Erythroblast (primary cell): ENCODE data around the gene ZSWIM8.

Experiments used
- DNase-seq, 2 experiments: peaks; one replicate each; lab custom pipeline; 2025; lab: John Stamatoyannopoulos, UW
- GATA1 ChIP-seq: IDR thresholded peaks from 2 replicates; pipeline ENCODE4 v1.6.1; 2011; ENCODE audit warnings: low read depth, mild to moderate bottlenecking, control low read depth, low read length, moderate library complexity
- POLR2A ChIP-seq: IDR thresholded peaks from 2 replicates; pipeline ENCODE4 v1.6.1; 2011; ENCODE audit warnings: mild to moderate bottlenecking, low read length

The ZSWIM8 gene

DNA sequence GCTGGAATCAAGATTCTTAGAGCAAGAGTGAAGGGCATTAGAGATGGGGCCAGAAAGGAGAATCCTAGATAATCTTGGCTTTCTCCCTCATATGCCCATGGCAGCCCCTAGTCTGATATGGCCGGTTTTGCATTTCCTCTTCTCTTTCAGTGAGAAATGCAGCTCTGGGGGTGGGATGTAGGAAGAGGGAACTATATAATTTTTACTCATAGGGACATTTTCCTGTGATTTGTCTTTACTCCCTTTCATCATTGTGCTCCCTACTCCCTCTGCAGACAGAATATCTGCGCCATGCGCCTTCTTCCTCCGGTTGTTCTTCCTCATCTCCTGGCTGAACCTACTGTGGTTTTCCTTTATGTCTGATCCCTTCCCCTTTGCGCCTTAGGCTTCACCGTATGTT lies 20.3 kb upstream of the ZSWIM8 start:
- DNase-seq, result no peak

GRCh38 chr10:73768881-73769280 lies 16.5 kb upstream of the ZSWIM8 start:
- DNase-seq, result no peak
- TF ChIP-seq GATA1, result no peak
- TF ChIP-seq POLR2A, result no peak

More for the DNA sequence above, 20.3 kb upstream of the ZSWIM8 start:
- TF ChIP-seq GATA1 (no peak), POLR2A (no peak)

DNA sequence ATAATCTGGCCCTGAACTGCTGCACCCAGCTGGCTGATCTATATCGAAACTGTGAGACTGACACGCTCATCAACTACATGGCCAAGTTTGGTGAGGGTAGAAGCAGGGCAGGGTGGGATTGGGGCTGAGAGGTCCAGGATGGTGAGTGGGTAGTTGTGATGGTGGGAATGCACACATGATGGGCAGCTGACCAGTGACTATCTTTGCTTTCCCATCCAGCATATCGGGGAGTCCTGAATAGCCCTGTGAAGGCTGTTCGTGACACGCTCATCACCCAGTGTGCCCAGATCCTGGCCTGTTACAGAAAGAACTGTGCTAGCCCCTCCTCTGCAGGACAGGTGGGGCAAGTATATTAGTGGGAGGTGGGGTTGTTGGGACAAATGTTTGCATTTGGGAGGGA lies 16.0 kb upstream of the ZSWIM8 start:
- DNase-seq, result no peak
- TF ChIP-seq POLR2A (no peak), GATA1 (no peak)

- peak in 1 of 2 experiments; percentile 88 for DNase-seq
Observed at GRCh38 chr10:73771722-73772280, 13.6 kb upstream of the ZSWIM8 start.

GRCh38 chr10:73772281-73773151 lies 12.9 kb upstream of the ZSWIM8 start:
- DNase-seq, result peak; percentile 84 to 88
- TF ChIP-seq GATA1 (no peak), POLR2A (peak; percentile 77)

More at GRCh38 chr10:73771722-73772280, 13.6 kb upstream of the ZSWIM8 start:
- TF ChIP-seq GATA1 (no peak), POLR2A (no peak)

DNA sequence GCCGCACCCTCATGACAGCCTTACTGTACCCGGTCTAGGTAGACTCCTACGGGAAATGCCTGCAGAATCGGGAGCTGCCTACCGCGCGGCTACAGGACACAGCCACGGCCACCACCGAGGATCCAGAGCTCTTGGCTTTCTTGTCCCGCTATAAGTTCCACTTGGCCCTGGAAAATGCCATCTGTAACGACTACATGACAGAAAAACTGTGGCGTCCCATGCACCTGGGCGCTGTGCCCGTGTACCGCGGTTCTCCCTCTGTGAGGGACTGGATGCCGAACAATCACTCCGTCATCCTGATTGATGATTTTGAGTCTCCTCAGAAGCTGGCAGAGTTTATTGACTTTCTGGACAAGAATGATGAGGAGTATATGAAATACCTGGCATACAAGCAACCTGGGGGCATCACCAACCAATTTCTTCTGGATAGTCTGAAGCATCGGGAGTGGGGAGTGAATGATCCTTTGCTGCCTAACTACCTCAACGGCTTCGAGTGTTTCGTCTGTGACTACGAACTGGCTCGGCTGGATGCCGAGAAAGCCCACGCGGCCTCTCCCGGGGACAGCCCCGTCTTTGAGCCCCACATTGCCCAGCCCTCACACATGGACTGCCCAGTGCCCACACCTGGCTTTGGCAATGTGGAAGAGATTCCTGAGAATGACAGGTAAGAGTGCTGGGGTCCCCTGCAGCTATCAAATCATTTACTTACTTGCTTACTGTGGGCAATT lies 12.1 kb upstream of the ZSWIM8 start:
- no peak for TF ChIP-seq GATA1
- TF ChIP-seq POLR2A, result no peak
- peak in 1 of 2 experiments; percentile 41 for DNase-seq

GRCh38 chr10:73774637-73775036 lies 10.8 kb upstream of the ZSWIM8 start:
- no peak for TF ChIP-seq GATA1
- peak; percentile 31 for TF ChIP-seq POLR2A
- DNase-seq, result peak; percentile 84 to 85

GRCh38 chr10:73779018-73779417 lies 6.4 kb upstream of the ZSWIM8 start:
- no peak for TF ChIP-seq GATA1
- TF ChIP-seq POLR2A, result no peak
- no peak for DNase-seq

- no peak for DNase-seq
- TF ChIP-seq GATA1 (no peak), POLR2A (no peak)
Observed at GRCh38 chr10:73779539-73780197, 5.7 kb upstream of the ZSWIM8 start.

DNA sequence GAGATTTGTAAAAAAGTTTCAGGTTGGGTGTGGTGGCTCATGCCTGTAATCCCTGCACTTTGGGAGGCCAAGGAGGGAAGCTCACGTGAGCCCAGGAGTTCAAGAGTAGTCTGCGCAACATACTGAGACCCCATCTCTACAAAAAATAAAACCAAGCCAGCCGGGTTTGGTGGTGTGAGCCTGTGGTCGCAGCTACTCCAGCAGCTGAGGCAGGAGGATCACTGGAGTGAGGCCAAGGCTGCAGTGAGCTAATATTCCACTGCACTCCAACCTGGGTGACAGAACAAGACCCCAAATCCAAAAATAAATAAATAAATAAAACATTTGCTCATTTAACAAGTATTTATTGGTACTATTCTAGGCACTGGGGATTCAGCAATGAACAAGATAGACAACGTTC lies 5.1 kb upstream of the ZSWIM8 start:
- no peak for TF ChIP-seq GATA1
- TF ChIP-seq POLR2A, result no peak
- no peak for DNase-seq

DNA sequence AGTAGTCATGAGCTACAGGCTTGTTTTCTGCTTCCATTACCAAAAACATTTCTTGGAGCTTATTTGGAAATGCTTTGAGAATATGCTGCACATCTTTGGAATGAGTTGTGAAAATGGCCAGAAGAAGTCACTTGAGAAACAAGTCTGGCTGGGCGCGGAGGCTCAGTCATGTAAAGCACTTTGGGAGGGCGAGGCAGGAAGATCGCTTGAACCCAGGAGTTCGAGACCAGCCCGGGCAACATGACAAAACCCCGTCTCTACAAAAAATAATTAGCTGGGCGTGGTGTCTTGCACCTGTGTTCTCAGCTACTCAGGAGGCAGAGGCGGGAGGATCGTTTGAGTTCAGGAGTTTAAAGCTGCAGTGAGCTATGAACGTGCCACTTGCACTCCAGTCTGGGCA lies 4.4 kb upstream of the ZSWIM8 start:
- no peak for TF ChIP-seq GATA1
- no peak for TF ChIP-seq POLR2A
- peak; percentile 36 to 45 for DNase-seq

DNA sequence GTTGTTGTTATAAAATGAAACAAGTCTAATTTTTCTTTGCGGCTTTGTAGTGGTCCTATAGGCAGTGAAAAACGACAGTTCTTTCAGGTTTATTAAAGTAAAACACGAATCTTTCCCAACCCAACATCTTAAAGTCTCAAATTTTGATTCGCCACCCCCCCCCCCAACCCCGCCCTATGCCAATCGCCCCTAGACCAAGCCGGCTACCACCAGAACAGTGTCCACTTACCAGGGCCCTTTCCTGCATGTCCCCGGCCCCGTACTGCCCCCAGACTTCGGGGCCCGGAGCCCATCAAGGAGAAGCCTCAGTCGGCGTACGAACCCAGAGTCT lies 3.9 kb upstream of the ZSWIM8 start:
- TF ChIP-seq POLR2A (no peak), GATA1 (no peak)
- no peak for DNase-seq
